Liver (tissue), 9 donors: ENCODE results near the gene EXOC6B. TPM values are rescaled to one million over a fixed set of nuclear protein-coding genes. Genes with fewer than 3 reads are reported as not detected.

Source experiments
- DNase-seq: peaks from one replicate; pipeline ENCODE4 v3.0.0-alpha.2; 2017; ENCODE audit warnings: low spot score
- H3K27ac ChIP-seq, 2 donors: one replicate each; pipeline ENCODE4 v1.7.0; 2013; ENCODE audit warnings: inconsistent platforms in 2 of 2, low read length in 2 of 2, control low read depth in 1 of 2, low read depth in 1 of 2, mild to moderate bottlenecking in 1 of 2
- H3K27me3 ChIP-seq, 4 donors: one replicate each; pipeline versions ENCODE4 v1.6.1 to v1.7.0; 2013; ENCODE audit warnings: low read length in 3 of 4, inconsistent platforms in 1 of 4, mild to moderate bottlenecking in 1 of 4, moderate library complexity in 1 of 4; ENCODE audit not compliant: control insufficient read depth in 4 of 4, insufficient read depth in 4 of 4
- H3K36me3 ChIP-seq, 4 donors: one replicate each; pipeline versions ENCODE4 v1.6.1 to v1.7.0; 2013; ENCODE audit warnings: low read length in 3 of 4, mild to moderate bottlenecking in 3 of 4, low read depth in 1 of 4, moderate library complexity in 1 of 4; ENCODE audit not compliant: control insufficient read depth in 4 of 4, insufficient read depth in 3 of 4
- H3K4me1 ChIP-seq, 4 donors: one replicate each; pipeline versions ENCODE4 v1.6.1 to v1.7.0; 2013; ENCODE audit warnings: low read length in 3 of 4, mild to moderate bottlenecking in 3 of 4, moderate library complexity in 1 of 4; ENCODE audit not compliant: control insufficient read depth in 4 of 4, insufficient read depth in 4 of 4
- H3K4me3 ChIP-seq, 3 donors: one replicate each; pipeline versions ENCODE4 v1.6.1 to v1.7.0; 2013; ENCODE audit warnings: low read length in 3 of 3, control low read depth in 1 of 3, low read depth in 1 of 3, mild to moderate bottlenecking in 1 of 3
- H3K9ac ChIP-seq, 2 donors: one replicate each; pipeline ENCODE4 v1.7.0; 2013; ENCODE audit warnings: low read length in 2 of 2, mild to moderate bottlenecking in 2 of 2, moderate library complexity in 2 of 2, control low read depth in 1 of 2, low read depth in 1 of 2
- H3K9me3 ChIP-seq, 4 donors: one replicate each; pipeline versions ENCODE4 v1.6.1 to v1.7.0; 2013; ENCODE audit warnings: low read length in 3 of 4; ENCODE audit not compliant: control insufficient read depth in 4 of 4
- ATF3 ChIP-seq: IDR thresholded peaks from 2 replicates; pipeline ENCODE4 v1.6.1; 2016; ENCODE audit warnings: antibody characterized with exemption
- EGR1 ChIP-seq, 2 donors: IDR thresholded peaks; 2 replicates each; pipeline ENCODE4 v1.6.1; 2016 to 2018; ENCODE audit warnings: antibody characterized with exemption in 2 of 2, low read depth in 2 of 2
- FOXA1 ChIP-seq: IDR thresholded peaks from 2 replicates; pipeline ENCODE4 v1.6.1; 2016; ENCODE audit warnings: antibody characterized with exemption
- FOXA2 ChIP-seq: IDR thresholded peaks from 2 replicates; pipeline ENCODE4 v1.6.1; 2016; ENCODE audit warnings: antibody characterized with exemption
- HNF4G ChIP-seq: IDR thresholded peaks from 2 replicates; pipeline ENCODE4 v1.6.1; 2016; ENCODE audit warnings: antibody characterized with exemption
- JUND ChIP-seq, 2 donors: IDR thresholded peaks; 2 replicates each; pipeline ENCODE4 v1.6.1; 2016; ENCODE audit warnings: antibody characterized with exemption in 2 of 2
- NR2F2 ChIP-seq: IDR thresholded peaks from 2 replicates; pipeline ENCODE4 v1.6.1; 2016; ENCODE audit warnings: antibody characterized with exemption
- REST ChIP-seq: IDR thresholded peaks from 2 replicates; pipeline ENCODE4 v1.6.1; 2016; ENCODE audit warnings: antibody characterized with exemption, mild to moderate bottlenecking
- RXRA ChIP-seq, 2 donors: IDR thresholded peaks; 2 replicates each; pipeline ENCODE4 v1.6.1; 2017 to 2018; ENCODE audit warnings: antibody characterized with exemption in 2 of 2, mild to moderate bottlenecking in 1 of 2
- YY1 ChIP-seq: IDR thresholded peaks from 2 replicates; pipeline ENCODE4 v1.6.1; 2016; ENCODE audit warnings: antibody characterized with exemption, mild to moderate bottlenecking
- ZBTB33 ChIP-seq: IDR thresholded peaks from 2 replicates; pipeline ENCODE4 v1.6.1; 2016; ENCODE audit warnings: antibody characterized with exemption
- WGBS: extraction: QIAGEN DNeasy Blood & Tissue Kit; methylation state at CpG from one replicate; pipeline ENCODE4 v1.1.7; 2013; 5-methylcytosine and 5-hydroxymethylcytosine counted together
- polyA plus RNA-seq, 2 donors: library from polyadenylated mRNA; stranded (reverse) in 1 of 2; unstranded in 1 of 2; fragments of 200-250 nt in 1 of 2; fragments of >200 nt in 1 of 2; fragmentation: Nextera tagmentation in 1 of 2; extraction: Ambion mirVana in 1 of 2; gene quantifications; one replicate each; pipeline versions ENCODE4 v1.2.1 to v1.2.3, GENCODE V29; 2013 to 2015
- total RNA-seq, 2 donors: library from RNA; depleted of rRNA; stranded (reverse); fragments of >200 nt; gene quantifications; one replicate each; pipeline ENCODE4 v1.2.3, GENCODE V29; 2014
- donor health status: healthy.
- donor health status: healthy.
- donor health status: healthy.
- donor health status: healthy.
- donor health status: healthy.

Gene EXOC6B
- total and polyA plus RNA-seq, 4 donors: 1.7 to 9.5 (median 5.5) TPM

- Histone ChIP-seq H3K9ac (no peak overlapping the region), H3K36me3 (no peaks in the 10 kb centered on the region), H3K4me1 (no peaks in the 10 kb centered on the region), H3K9me3 (no peaks in the 10 kb centered on the region), H3K27ac (no peak overlapping the region), H3K4me3 (no peak overlapping the region), H3K27me3 (no peaks in the 10 kb centered on the region)
- TF ChIP-seq ZBTB33 (no peak), FOXA2 (no peak)
- no peak for DNase-seq
- 91% methylated on average over 1 of the region's 1 CpG for WGBS
Observed at GRCh38 chr2:72710418-72711152, 115.2 kb downstream of the EXOC6B start.

GRCh38 chr2:72708236-72708635 lies 117.6 kb downstream of the EXOC6B start:
- H3K4me1 ChIP-seq: no peaks in the 10 kb centered on the region
- H3K4me3 ChIP-seq: no peak overlapping the region
- no peak overlapping the region for H3K9ac ChIP-seq
- no peaks in the 10 kb centered on the region for H3K9me3 ChIP-seq
- H3K27me3 ChIP-seq: no peaks in the 10 kb centered on the region
- no peaks in the 10 kb centered on the region for H3K36me3 ChIP-seq
- no peak overlapping the region for H3K27ac ChIP-seq
- WGBS: 81% methylated on average over 1 of the region's 1 CpG
- TF ChIP-seq REST: no peak
- TF ChIP-seq ATF3: no peak
- no peak for TF ChIP-seq EGR1 (IDR thresholded peaks at IDR 0.05; ENCODE audit: low read depth in 2 of 2)
- TF ChIP-seq FOXA2: no peak
- TF ChIP-seq FOXA1: no peak
- TF ChIP-seq NR2F2: no peak
- TF ChIP-seq HNF4G: no peak
- no peak for TF ChIP-seq JUND (IDR thresholded peaks at IDR 0.05)
- no peak for TF ChIP-seq YY1
- DNase-seq: no peak

GRCh38 chr2:72698300-72698699 lies 127.5 kb downstream of the EXOC6B start:
- Histone ChIP-seq H3K9me3 (no peaks in the 10 kb centered on the region), H3K4me3 (no peak overlapping the region), H3K36me3 (no peaks in the 10 kb centered on the region), H3K9ac (no peak overlapping the region), H3K4me1 (peaks cover 5 to 18% (median 11%) of the 10 kb centered on the region in 4 donors), H3K27ac (no peak overlapping the region), H3K27me3 (no peaks in the 10 kb centered on the region)
- WGBS: 94% methylated on average over 3 of the region's 3 CpGs
- no peak for TF ChIP-seq RXRA (IDR thresholded peaks at IDR 0.05)
- no peak for TF ChIP-seq FOXA2
- TF ChIP-seq ATF3: no peak
- no peak for TF ChIP-seq REST
- DNase-seq: no peak
